SU-DHL-6 (cell line): ENCODE results near the gene KCNK15.

ENCODE experiments used
- CTCF ChIP-seq: fragments of 200-600 bp; sonication (generic); IDR thresholded peaks from one replicate; pipeline ENCODE4 v1.5.1; 2017; ENCODE audit warnings: antibody characterized with exemption, mild to moderate bottlenecking, low read length, moderate library complexity; ENCODE audit not compliant: insufficient read depth, poor library complexity, severe bottlenecking
- EZH2phosphoT487 ChIP-seq: fragments of 200-600 bp; sonication (generic), shearing (Covaris generic); conservative IDR thresholded peaks from 2 replicates; pipeline ENCODE4 v1.6.1; 2018; ENCODE audit warnings: mild to moderate bottlenecking, antibody characterized with exemption, low read length, moderate library complexity, mixed read lengths

GRCh38 chr20:44745598-44746366 lies at the start of gene KCNK15:
- TF ChIP-seq CTCF (no peak), EZH2phosphoT487 (0 out of 2 replicates have a peak, but pooled peaks have one; percentile 67)
